ENCODE measurements around the gene MAGEH1. TPM values are rescaled to one million over a fixed set of nuclear protein-coding genes. Genes with fewer than 3 reads are reported as not detected.
"Not testable (repeated sequence)": the region's sequence is repeated elsewhere in the genome, so short reads cannot be mapped to it uniquely, and the experiment has no call there.

MAGEH1 gene
- total and polyA plus RNA-seq, 2 of the 4 experiments (the other 2 are of a cell fraction) = 22.4 to 29.2 TPM

DNA sequence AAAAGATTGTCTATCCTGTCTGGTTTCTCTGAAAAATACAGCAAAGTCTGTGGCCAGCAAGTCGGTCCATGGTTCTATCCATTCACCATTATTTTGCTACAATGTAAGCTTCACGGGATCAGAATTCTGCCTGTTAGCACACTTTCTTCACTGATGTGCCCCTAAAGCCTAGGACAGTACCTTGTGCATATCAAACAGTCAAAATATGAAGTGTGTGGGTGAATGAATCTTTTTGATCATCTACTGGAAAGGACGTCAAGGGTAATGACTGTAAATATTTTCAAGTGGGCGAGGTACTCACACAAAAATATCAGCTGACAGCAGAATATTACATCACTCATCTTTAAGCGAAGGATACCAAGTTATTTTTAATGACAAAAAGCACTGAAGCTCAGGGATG lies 13.2 kb downstream of the MAGEH1 start:
- H2AK5ac ChIP-seq (ENCODE audit: low read depth, low read length); POLR2A ChIA-PET (ENCODE audit: unreplicated experiment); H3K9ac ChIP-seq (ENCODE audit: low read depth, low read length); H4K91ac ChIP-seq (ENCODE audit: insufficient read depth, low read depth, low read length); H2AFZ ChIP-seq (replicated peaks; ENCODE audit: low read length, poor library complexity); H3K4me1 ChIP-seq (ENCODE audit: control insufficient read depth, insufficient read depth, low read length); H2BK5ac ChIP-seq (ENCODE audit: low read depth, low read length, poor library complexity, severe bottlenecking); CTCF ChIA-PET; H2BK15ac ChIP-seq (ENCODE audit: low read depth, low read length); ATAC-seq (ENCODE audit: low read depth); DNase-seq; H3K4ac ChIP-seq (ENCODE audit: low read depth, low read length); H2AK9ac ChIP-seq (replicated peaks; ENCODE audit: low read depth, low read length, poor library complexity); H3K4me3 ChIP-seq (ENCODE audit: insufficient read depth, low read depth, low read length); BruUV-seq (replicated peaks); H3K14ac ChIP-seq (replicated peaks; ENCODE audit: low read depth, low read length); H3K27me3 ChIP-seq (ENCODE audit: control insufficient read depth, insufficient read depth, low read length); H3K18ac ChIP-seq (ENCODE audit: low read depth, low read length); H4K5ac ChIP-seq (ENCODE audit: low read depth, low read length); H3K56ac ChIP-seq (ENCODE audit: extremely low read depth, insufficient read depth, low read length); in situ Hi-C loops (cut with MboI; ENCODE audit: low sequenced_read_pairs); H3K9me1 ChIP-seq (ENCODE audit: insufficient read depth, low read length); H3K79me1 ChIP-seq (ENCODE audit: low read depth in 1 of 2, low read length in 2 of 2); intact Hi-C loops (cut with micrococcal nuclease); H3K9me3 ChIP-seq (ENCODE audit: control insufficient read depth, insufficient read depth, low read length); H4K20me1 ChIP-seq (ENCODE audit: insufficient read depth, low read length); dilution Hi-C loops (cut with HindIII; ENCODE audit: low sequenced_read_pairs, unreplicated experiment); H3K36me3 ChIP-seq (ENCODE audit: control insufficient read depth, insufficient read depth, low read length); H3K27ac ChIP-seq (ENCODE audit: insufficient read depth, low read length); H3K4me2 ChIP-seq (ENCODE audit: low read depth, low read length); H3K23ac ChIP-seq (ENCODE audit: low read depth, low read length); H4K8ac ChIP-seq (ENCODE audit: low read depth in 2 of 2, low read length in 2 of 2); H2BK20ac ChIP-seq (ENCODE audit: low read depth, low read length); H2BK120ac ChIP-seq (ENCODE audit: low read depth, low read length): not testable (repeated sequence)
- WGBS, 2 experiments (ENCODE audit: extremely low coverage in 2 of 2, insufficient read length in 1 of 2) = no CpG with 5 or more reads among the region's 5 CpGs

GRCh38 chrX:55465791-55466190 lies 13.9 kb downstream of the MAGEH1 start:
- H2BK20ac ChIP-seq (ENCODE audit: low read depth, low read length); H3K4ac ChIP-seq (ENCODE audit: low read depth, low read length); H4K20me1 ChIP-seq (ENCODE audit: insufficient read depth, low read length); BruUV-seq (replicated peaks); DNase-seq; H3K4me3 ChIP-seq (ENCODE audit: insufficient read depth, low read depth, low read length); H2BK5ac ChIP-seq (ENCODE audit: low read depth, low read length, poor library complexity, severe bottlenecking); H2AFZ ChIP-seq (replicated peaks; ENCODE audit: low read length, poor library complexity); H3K27me3 ChIP-seq (ENCODE audit: control insufficient read depth, insufficient read depth, low read length); intact Hi-C loops (cut with micrococcal nuclease); H3K9me1 ChIP-seq (ENCODE audit: insufficient read depth, low read length); H3K4me1 ChIP-seq (ENCODE audit: control insufficient read depth, insufficient read depth, low read length); in situ Hi-C loops (cut with MboI; ENCODE audit: low sequenced_read_pairs); H3K23ac ChIP-seq (ENCODE audit: low read depth, low read length); H3K27ac ChIP-seq (ENCODE audit: insufficient read depth, low read length); H3K36me3 ChIP-seq (ENCODE audit: control insufficient read depth, insufficient read depth, low read length); H2BK120ac ChIP-seq (ENCODE audit: low read depth, low read length); H2AK5ac ChIP-seq (ENCODE audit: low read depth, low read length); CTCF ChIA-PET; POLR2A ChIA-PET (ENCODE audit: unreplicated experiment); H3K14ac ChIP-seq (replicated peaks; ENCODE audit: low read depth, low read length); H2AK9ac ChIP-seq (replicated peaks; ENCODE audit: low read depth, low read length, poor library complexity); H3K79me1 ChIP-seq (ENCODE audit: low read depth in 1 of 2, low read length in 2 of 2); H3K9me3 ChIP-seq (ENCODE audit: control insufficient read depth, insufficient read depth, low read length); H3K9ac ChIP-seq (ENCODE audit: low read depth, low read length); ATAC-seq (ENCODE audit: low read depth); H3K4me2 ChIP-seq (ENCODE audit: low read depth, low read length); H2BK15ac ChIP-seq (ENCODE audit: low read depth, low read length); dilution Hi-C loops (cut with HindIII; ENCODE audit: low sequenced_read_pairs, unreplicated experiment); H4K91ac ChIP-seq (ENCODE audit: insufficient read depth, low read depth, low read length); H3K56ac ChIP-seq (ENCODE audit: extremely low read depth, insufficient read depth, low read length); H4K8ac ChIP-seq (ENCODE audit: low read depth in 2 of 2, low read length in 2 of 2); H4K5ac ChIP-seq (ENCODE audit: low read depth, low read length); H3K18ac ChIP-seq (ENCODE audit: low read depth, low read length): not testable (repeated sequence)
- no CpG with 5 or more reads among the region's 5 CpGs for WGBS, 2 experiments (ENCODE audit: extremely low coverage in 2 of 2, insufficient read length in 1 of 2)
